IPS DF 4.7 (cell line): Measurements from ENCODE around the gene TRIM8.
"Not testable (repeated sequence)": the region's sequence is repeated elsewhere in the genome, so short reads cannot be mapped to it uniquely, and the experiment has no call there.

Experiments
- DNase-seq: peaks from one replicate; pipeline ENCODE4 v3.0.0-alpha.2; 2013; ENCODE audit warnings: low spot score; ENCODE audit errors: extremely low read depth

The TRIM8 gene

GRCh38 chr10:102695401-102695800 is 51.1 kb downstream of the TRIM8 start:
- not testable (repeated sequence) for DNase-seq

DNA sequence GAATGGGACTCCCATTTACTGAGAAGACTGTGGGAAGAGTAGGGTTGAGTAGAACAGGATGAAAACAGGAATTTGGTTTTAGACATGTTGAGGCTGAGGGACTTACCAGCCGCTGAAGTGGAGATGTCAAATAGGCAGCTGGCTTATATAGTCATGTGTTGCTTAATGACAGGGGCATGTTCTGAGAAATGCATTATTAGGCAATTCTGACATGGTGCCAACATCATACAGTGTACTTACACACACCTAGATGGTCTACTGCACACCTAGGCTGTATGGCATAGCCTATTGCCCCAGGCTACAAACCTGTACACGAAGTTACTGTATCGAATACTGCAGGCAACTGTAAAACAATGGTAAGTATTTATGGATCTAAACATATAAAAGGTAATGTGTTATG is 52.5 kb downstream of the TRIM8 start:
- DNase-seq: no peak

DNA sequence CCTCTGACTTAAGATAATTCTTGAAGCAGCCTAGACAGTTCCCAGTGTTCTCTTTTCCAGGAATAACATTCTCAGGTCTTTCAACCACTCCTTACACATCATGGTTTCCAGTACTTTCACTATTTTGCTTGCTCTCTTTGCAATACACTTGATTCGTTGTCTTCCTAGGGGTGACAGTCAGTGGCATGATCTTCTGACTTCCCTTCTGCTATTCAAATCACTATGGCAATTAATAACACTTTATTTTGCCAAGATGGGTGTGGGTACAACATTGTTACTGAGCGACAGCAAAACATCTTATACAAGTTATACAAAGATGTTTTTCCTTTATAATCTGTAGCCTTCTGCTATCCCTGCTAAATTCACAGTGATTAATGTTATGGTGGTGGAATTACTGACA is 54.6 kb downstream of the TRIM8 start:
- DNase-seq: no peak

DNA sequence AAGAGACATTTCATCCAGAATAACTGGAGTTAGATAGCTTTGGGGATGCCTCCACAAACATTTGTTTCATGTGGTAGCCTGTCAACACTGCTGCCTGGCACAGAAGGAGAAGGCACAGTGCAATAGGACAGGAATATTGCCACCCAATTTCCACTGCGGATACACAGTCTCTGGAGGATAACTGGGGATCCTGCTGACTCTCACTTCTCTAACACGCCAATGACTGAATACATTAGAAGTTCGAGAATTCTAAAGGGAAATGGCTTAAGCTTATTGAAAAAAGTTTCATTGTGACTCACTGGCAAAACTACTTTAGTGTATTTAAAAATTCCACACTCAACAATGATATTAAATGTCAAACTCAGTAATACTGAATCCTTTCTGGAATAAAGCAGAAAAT is 57.0 kb downstream of the TRIM8 start:
- DNase-seq: no peak

GRCh38 chr10:102701796-102702195 is 57.5 kb downstream of the TRIM8 start:
- DNase-seq: no peak

DNA sequence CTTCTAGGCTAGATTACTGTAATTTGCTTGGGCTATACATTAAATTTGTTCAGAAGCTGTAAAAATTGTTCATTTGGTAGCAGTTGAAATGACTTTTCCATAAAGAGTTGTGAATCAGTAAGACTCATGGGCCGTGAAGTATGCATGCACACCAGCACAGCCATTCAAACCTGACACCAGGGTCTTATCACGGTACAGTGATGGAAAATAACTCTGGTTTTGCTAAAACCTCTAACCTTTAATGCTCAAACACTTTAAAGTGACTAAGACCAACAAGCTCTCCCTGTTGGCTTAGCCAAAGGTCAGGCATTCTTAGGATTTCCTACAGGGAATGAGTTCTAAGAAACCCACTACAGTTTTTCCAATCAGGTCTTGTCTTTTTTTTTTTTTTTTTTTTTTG is 58.5 kb downstream of the TRIM8 start:
- DNase-seq: no peak

DNA sequence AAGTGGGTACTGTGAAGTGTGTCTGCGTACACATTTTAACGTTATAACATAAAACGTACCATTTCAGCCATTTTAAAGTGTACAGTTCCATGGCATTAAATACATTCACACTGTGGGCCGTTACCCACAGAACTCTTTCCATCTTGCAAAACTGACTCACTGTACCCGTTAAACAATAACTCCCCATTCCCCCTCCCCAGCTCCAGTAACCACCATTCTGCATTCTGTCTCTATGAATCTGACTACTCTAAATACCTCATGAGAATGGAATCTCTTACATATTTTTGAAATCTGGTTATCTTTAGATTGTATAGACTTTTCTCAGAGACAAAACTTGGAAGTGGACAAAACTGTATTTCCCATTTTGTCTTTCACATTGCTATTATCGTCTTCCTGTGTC is 60.6 kb downstream of the TRIM8 start:
- no peak for DNase-seq

DNA sequence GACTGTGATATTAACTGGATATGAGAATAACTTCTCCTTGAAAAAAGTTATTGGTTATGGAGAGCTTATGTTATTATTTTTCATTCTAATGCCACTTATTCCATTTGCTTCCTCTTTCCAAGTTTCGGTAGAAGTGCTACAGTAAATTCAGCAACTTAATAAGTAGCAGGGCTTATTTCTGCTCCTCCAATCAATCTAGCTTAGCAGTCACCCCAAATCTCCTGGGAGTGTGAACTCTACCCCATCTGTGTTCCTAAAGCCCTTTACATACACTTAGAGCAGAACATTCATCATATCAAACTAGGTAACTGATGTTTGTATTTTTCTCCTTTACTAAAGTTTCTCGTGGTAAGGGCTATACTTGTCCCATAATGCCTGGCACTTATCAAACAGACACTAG is 61.3 kb downstream of the TRIM8 start:
- no peak for DNase-seq
